SH-SY5Y (cell line): ENCODE measurements around the gene SUGCT.

Experiments used
- GATA2 ChIP-seq: IDR thresholded peaks from 2 replicates; pipeline ENCODE4 v1.6.1; 2011; ENCODE audit warnings: mild to moderate bottlenecking, low read depth, low read length
- GATA3 ChIP-seq: IDR thresholded peaks from 2 replicates; pipeline ENCODE4 v1.6.1; 2011; ENCODE audit warnings: low read depth, mild to moderate bottlenecking, low read length, moderate library complexity

DNA sequence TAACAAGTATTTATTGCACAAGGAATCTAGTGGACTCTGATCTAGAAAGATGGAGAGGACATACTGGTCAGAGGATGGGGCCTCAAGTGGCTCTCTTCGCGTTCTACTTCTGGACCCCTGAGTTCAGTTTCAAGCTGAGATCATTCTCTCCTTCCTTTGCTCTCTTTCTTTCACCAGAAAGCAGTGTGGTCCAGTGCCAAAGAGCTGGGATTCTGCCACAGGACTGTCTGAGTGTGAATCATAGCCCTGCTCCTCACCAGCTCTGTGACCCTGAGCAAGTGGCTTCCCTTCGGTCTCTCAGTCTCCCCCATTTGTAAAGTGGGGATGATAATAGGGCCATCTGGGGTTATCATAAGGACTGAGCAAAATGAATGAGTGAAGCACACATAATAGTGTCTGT lies 715.2 kb downstream of the SUGCT start:
- TF ChIP-seq GATA2: no peak
- no peak for TF ChIP-seq GATA3
